ENCODE measurements around the gene PLP2. TPM values are rescaled to one million over a fixed set of nuclear protein-coding genes. Genes with fewer than 3 reads are reported as not detected.

PLP2 gene
- total and polyA plus RNA-seq, 10 donors, result 30.2 to 100 (median 55.0) TPM

DNA sequence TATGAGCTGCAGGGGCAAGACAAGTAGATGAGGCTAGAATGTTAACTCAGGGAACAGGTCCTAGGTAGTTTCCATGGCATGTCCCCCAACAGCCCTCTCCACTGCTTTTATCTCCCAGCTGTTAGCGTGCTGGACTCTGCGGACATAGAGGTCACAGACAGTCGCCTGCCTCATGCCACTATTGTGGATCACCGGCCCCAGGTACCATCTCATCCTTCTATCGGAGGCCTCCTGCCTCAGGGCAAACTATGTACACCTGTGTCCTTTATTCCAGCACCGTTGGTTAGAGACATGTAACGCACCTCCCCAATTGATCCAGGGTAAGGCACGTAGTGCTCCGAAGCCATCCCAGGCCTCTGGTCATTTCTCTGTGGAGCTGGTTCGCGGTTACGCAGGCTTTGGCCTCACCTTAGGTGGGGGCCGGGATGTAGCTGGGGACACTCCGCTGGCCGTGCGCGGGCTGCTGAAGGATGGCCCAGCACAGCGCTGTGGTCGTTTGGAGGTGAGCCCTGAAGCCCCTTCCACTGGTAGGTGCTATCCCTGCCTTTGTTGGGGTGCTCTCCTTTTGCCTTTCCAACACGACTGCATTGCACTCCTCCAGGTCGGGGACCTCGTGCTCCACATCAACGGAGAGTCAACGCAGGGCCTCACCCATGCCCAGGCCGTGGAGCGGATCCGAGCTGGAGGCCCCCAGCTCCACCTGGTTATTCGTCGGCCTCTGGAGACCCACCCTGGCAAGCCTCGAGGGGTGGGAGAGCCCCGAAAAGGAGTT is 6.9 kb upstream of the PLP2 start:
- 90 to 97% (median 91%) methylated on average over 17 to 31 of the region's 31 CpGs for WGBS, 5 donors
- H3K27ac ChIP-seq, result peak overlapping the region in 6 of 8 donors; percentile 88 to 97 (median 93)
- H3K9me3 ChIP-seq, result no peaks in the 10 kb centered on the region
- no peaks in the 10 kb centered on the region for H3K36me3 ChIP-seq
- intact Hi-C loops (cut with DNase I; ENCODE audit: low total_unique reads), result no loop called here
- TF ChIP-seq POLR2AphosphoS5 (IDR thresholded peaks at IDR 0.05) (no peak), POLR2A (IDR thresholded peaks at IDR 0.05) (no peak)
- TF ChIP-seq, protein P1, sequence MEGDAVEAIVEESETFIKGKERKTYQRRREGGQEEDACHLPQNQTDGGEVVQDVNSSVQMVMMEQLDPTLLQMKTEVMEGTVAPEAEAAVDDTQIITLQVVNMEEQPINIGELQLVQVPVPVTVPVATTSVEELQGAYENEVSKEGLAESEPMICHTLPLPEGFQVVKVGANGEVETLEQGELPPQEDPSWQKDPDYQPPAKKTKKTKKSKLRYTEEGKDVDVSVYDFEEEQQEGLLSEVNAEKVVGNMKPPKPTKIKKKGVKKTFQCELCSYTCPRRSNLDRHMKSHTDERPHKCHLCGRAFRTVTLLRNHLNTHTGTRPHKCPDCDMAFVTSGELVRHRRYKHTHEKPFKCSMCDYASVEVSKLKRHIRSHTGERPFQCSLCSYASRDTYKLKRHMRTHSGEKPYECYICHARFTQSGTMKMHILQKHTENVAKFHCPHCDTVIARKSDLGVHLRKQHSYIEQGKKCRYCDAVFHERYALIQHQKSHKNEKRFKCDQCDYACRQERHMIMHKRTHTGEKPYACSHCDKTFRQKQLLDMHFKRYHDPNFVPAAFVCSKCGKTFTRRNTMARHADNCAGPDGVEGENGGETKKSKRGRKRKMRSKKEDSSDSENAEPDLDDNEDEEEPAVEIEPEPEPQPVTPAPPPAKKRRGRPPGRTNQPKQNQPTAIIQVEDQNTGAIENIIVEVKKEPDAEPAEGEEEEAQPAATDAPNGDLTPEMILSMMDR (IDR thresholded peaks at IDR 0.05 in 8 of 11, conservative IDR thresholded peaks at IDR 0.05 in 3 of 11), result no peak
- no peak overlapping the region for H3K4me3 ChIP-seq
- H3K4me1 ChIP-seq, result peaks cover 0 to 51% (median 23%) of the 10 kb centered on the region in 6 donors
- DNase-seq, result peak; percentile 78
- no peaks in the 10 kb centered on the region for H3K27me3 ChIP-seq (replicated peaks in 1 of 7)

DNA sequence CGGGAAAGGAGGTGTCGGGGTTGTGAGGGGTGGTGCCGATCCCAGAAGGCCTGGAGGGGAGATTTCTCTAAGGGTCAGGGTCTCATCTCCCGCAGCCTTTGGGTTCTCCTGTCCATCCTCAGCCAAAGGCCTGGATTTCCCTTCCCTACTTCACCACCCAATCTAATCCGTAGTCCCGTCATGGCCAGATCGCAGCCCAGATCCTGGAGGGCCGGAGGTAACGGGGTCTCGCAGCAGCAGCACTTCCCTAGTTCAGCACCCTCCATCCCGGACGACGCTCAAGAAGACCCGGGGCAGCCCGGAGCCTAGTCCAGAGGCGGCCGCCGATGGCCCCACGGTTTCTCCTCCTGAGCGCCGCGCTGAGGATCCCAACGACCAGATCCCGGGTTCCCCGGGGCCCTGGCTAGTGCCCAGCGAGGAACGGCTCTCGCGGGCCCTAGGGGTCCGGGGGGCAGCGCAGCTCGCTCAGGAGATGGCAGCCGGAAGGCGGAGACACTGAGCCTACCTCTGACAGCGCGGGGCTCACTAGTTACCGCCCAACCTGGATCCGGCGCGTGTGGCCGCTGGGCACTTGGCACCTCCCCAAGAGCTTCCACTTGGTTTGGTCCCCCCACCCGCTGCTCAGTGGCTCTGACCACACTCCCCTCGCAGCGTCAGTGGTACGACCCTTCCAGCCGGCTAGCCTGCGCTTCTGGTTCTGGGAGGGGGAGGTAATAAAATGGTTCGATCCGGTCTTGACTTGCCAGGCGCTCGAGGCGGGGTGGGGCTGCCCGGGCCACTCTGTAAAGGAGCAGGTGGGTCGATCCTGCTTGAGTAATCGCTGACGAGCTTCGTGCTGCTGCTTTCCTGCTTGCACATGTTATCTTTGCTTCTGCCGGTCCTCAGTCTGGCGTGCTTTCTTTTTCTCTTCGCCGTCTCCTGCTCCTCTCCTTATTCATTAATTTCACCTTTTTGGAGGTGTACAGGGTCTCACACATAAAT is 5.5 kb upstream of the PLP2 start:
- TF ChIP-seq, protein P1 (IDR thresholded peaks at IDR 0.05 in 8 of 11, conservative IDR thresholded peaks at IDR 0.05 in 3 of 11), result peak in 7 of 11 experiments; percentile 13 to 59 (median 45)
- peak; percentile 62 to 83 (median 72) for TF ChIP-seq POLR2AphosphoS5 (IDR thresholded peaks at IDR 0.05)
- no peak for TF ChIP-seq POLR2A (IDR thresholded peaks at IDR 0.05)
- Histone ChIP-seq H3K27ac (peak overlapping the region; percentile 75 to 97 (median 94)), H3K36me3 (no peaks in the 10 kb centered on the region), H3K27me3 (replicated peaks in 1 of 7) (no peaks in the 10 kb centered on the region), H3K4me3 (peak overlapping the region; percentile 9 to 66 (median 36)), H3K4me1 (peaks cover 0 to 54% (median 23%) of the 10 kb centered on the region in 6 donors), H3K9me3 (no peaks in the 10 kb centered on the region)
- WGBS, 5 donors, result 4 to 56% (median 27%) methylated on average over 8 to 61 of the region's 61 CpGs
- peak; percentile 94 for DNase-seq
- intact Hi-C loops (cut with DNase I; ENCODE audit: low total_unique reads), result no loop called here

DNA sequence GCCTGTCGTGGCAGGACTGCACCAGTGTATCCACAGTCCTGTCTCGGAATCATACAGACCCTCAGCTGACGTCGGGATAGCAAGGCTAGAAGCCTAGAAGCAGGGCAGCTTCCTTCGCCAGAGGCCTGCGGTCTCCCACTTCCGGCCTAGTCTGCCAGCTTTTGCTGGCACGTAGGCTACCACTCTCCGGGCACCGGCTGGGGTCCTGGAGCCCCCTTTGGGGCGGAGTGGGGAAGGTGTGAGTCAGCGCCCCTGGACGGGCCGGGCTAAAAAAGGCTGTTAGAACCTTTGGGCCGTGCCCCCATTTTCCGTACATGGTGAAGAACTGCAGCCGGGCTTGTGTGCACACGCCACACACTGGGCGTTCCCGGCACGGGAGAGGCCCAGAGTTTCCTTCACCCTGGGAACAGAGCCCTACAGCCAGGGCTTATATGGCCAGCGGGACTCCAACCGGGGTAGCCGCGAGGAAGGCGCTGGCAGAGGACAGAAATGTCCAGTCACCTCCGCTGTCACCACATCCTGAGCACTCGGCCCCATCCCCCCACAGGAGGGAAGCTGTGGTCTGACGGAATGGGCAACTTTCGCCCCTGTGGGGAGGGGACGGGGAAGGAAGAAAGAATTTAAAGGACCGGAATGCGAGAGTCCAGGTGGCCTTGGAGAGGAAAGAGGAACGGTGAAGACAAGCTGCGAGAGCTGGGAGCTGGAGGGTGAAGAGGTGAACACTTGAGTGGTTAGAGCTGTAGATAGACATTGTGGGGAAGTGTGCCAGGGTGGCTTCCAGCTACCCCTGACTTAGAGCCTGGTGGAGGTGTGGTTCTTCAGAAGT is 4.6 kb upstream of the PLP2 start:
- no peaks in the 10 kb centered on the region for H3K36me3 ChIP-seq
- H3K27me3 ChIP-seq (replicated peaks in 1 of 7), result no peaks in the 10 kb centered on the region
- peak; percentile 72 to 81 (median 80) for TF ChIP-seq POLR2AphosphoS5 (IDR thresholded peaks at IDR 0.05)
- TF ChIP-seq POLR2A (IDR thresholded peaks at IDR 0.05), result no peak
- TF ChIP-seq, protein P1 (IDR thresholded peaks at IDR 0.05 in 8 of 11, conservative IDR thresholded peaks at IDR 0.05 in 3 of 11), result no peak
- peak overlapping the region; percentile 9 to 66 (median 36) for H3K4me3 ChIP-seq
- peak overlapping the region; percentile 75 to 97 (median 94) for H3K27ac ChIP-seq
- intact Hi-C loops (cut with DNase I; ENCODE audit: low total_unique reads), result no loop called here
- DNase-seq, result peak; percentile 91
- 0 to 37% (median 1%) methylated on average over 27 to 35 of the region's 35 CpGs for WGBS, 5 donors
- peaks cover 0 to 60% (median 23%) of the 10 kb centered on the region in 6 donors for H3K4me1 ChIP-seq
- H3K9me3 ChIP-seq, result no peaks in the 10 kb centered on the region

All from spleen (tissue), 11 donors.